DOHH2 (cell line): ENCODE measurements around the gene UBE2I.

ENCODE experiments used
- H3F3A ChIP-seq: fragments of 200-600 bp; sonication (generic), shearing (Covaris generic); 2 replicates; pipeline ENCODE4 v1.6.0; 2016; ENCODE audit warnings: antibody characterized with exemption, mild to moderate bottlenecking; ENCODE audit not compliant: control insufficient read depth, insufficient read depth
- H3K27ac ChIP-seq: fragments of 200-600 bp; sonication (generic); 2 replicates; pipeline ENCODE4 v1.5.1; 2014; ENCODE audit warnings: low read depth, mild to moderate bottlenecking, low read length, moderate library complexity
- H3K27me3 ChIP-seq: fragments of 200-600 bp; sonication (generic); 2 replicates; pipeline ENCODE4 v1.6.1; 2014; ENCODE audit warnings: mild to moderate bottlenecking, low read length, mixed read lengths; ENCODE audit not compliant: control insufficient read depth
- H3K36me3 ChIP-seq: fragments of 200-600 bp; sonication (generic); 2 replicates; pipeline ENCODE4 v1.6.1; 2014; ENCODE audit warnings: mild to moderate bottlenecking, low read length, moderate library complexity, mixed read lengths; ENCODE audit not compliant: control insufficient read depth
- H3K4me1 ChIP-seq: fragments of 200-600 bp; sonication (generic); 2 replicates; pipeline ENCODE4 v1.6.1; 2014; ENCODE audit warnings: mild to moderate bottlenecking, low read length, mixed read lengths; ENCODE audit not compliant: control insufficient read depth
- H3K4me2 ChIP-seq: fragments of 200-600 bp; sonication (generic); 2 replicates; pipeline ENCODE4 v1.6.0; 2014; ENCODE audit warnings: mild to moderate bottlenecking, low read length, moderate library complexity
- H3K4me3 ChIP-seq: fragments of 200-600 bp; sonication (generic); 2 replicates; pipeline ENCODE4 v1.5.1; 2014; ENCODE audit warnings: mild to moderate bottlenecking, low read length, mixed read lengths
- H3K79me2 ChIP-seq: fragments of 200-600 bp; sonication (generic); 2 replicates; pipeline ENCODE4 v1.6.1; 2014; ENCODE audit warnings: mild to moderate bottlenecking, low read length, mixed read lengths; ENCODE audit not compliant: control insufficient read depth
- H3K9me2 ChIP-seq: fragments of 200-600 bp; sonication (generic); replicated peaks from 2 replicates; pipeline ENCODE4 v1.6.1; 2014; ENCODE audit warnings: mild to moderate bottlenecking, low read length, mixed read lengths; ENCODE audit not compliant: control insufficient read depth
- H3K9me3 ChIP-seq: fragments of 200-600 bp; sonication (generic); 2 replicates; pipeline ENCODE4 v1.6.1; 2014; ENCODE audit warnings: antibody characterized with exemption, low read length, mixed read lengths; ENCODE audit not compliant: control insufficient read depth, insufficient read depth
- H4K20me1 ChIP-seq: fragments of 200-600 bp; sonication (generic); 2 replicates; pipeline ENCODE4 v1.6.0; 2014; ENCODE audit warnings: low read depth, mild to moderate bottlenecking, antibody characterized with exemption, low read length, moderate library complexity; ENCODE audit not compliant: control insufficient read depth, insufficient read depth
- EZH2phosphoT487 ChIP-seq: fragments of 200-600 bp; sonication (generic); IDR thresholded peaks from 2 replicates; pipeline ENCODE4 v1.6.1; 2017; ENCODE audit warnings: borderline replicate concordance, mild to moderate bottlenecking, antibody characterized with exemption, low read length, moderate library complexity, mixed read lengths
- TF ChIP-seq, protein P1 (sequence below): fragments of 200-600 bp; sonication (generic); IDR thresholded peaks from one replicate; pipeline ENCODE4 v1.5.1; 2014; ENCODE audit warnings: antibody characterized with exemption, mild to moderate bottlenecking, low read depth, low read length; ENCODE audit not compliant: poor library complexity, severe bottlenecking

Gene UBE2I

DNA sequence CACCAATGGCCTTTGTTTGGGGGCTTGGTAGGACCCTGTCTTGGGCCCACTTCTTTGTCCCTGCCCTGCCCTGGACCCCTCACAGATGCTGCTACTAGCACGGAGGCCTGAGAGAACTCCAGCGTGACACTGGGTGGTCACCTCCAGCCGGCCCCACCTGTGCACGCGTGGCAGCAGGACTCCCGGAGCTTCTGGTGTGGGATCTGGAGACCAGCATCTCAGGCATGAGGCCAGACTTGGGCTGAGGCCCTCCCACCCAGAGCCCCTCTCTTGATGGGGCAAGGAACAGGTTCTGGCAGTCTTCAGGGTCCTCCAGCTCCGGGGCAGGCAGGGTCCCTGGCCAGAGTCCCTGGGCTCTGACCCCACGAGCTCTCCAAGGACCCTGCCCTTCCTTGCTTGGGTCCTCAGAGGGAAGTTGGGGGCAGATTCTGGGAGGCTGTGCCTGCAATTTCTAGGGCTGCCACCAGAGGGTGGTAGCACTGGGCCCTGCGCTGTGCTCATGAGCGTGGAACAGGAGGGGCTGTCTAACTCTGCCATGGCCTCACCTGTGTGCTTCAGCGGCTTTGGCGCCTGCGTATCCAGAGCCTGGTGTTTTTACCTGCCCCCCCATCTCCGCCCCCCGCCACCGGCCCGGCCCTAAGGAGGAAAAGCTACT lies 21.0 kb downstream of the UBE2I start:
- TF ChIP-seq EZH2phosphoT487 = no peak
- TF ChIP-seq, protein P1, sequence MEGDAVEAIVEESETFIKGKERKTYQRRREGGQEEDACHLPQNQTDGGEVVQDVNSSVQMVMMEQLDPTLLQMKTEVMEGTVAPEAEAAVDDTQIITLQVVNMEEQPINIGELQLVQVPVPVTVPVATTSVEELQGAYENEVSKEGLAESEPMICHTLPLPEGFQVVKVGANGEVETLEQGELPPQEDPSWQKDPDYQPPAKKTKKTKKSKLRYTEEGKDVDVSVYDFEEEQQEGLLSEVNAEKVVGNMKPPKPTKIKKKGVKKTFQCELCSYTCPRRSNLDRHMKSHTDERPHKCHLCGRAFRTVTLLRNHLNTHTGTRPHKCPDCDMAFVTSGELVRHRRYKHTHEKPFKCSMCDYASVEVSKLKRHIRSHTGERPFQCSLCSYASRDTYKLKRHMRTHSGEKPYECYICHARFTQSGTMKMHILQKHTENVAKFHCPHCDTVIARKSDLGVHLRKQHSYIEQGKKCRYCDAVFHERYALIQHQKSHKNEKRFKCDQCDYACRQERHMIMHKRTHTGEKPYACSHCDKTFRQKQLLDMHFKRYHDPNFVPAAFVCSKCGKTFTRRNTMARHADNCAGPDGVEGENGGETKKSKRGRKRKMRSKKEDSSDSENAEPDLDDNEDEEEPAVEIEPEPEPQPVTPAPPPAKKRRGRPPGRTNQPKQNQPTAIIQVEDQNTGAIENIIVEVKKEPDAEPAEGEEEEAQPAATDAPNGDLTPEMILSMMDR = peak; percentile 77
- Histone ChIP-seq H3F3A (peaks cover 4% of the 10 kb centered on the region), H3K36me3 (no peaks in the 10 kb centered on the region), H3K27ac (no peak overlapping the region), H3K9me2 (no peaks in the 10 kb centered on the region), H3K4me3 (no peak overlapping the region), H3K4me2 (no peak overlapping the region), H3K4me1 (peaks cover 14% of the 10 kb centered on the region), H3K27me3 (peaks cover 25% of the 10 kb centered on the region), H3K9me3 (peaks cover 7% of the 10 kb centered on the region; the same call in 1 of the 2 replicates), H4K20me1 (no peaks in the 10 kb centered on the region), H3K79me2 (no peaks in the 10 kb centered on the region)

DNA sequence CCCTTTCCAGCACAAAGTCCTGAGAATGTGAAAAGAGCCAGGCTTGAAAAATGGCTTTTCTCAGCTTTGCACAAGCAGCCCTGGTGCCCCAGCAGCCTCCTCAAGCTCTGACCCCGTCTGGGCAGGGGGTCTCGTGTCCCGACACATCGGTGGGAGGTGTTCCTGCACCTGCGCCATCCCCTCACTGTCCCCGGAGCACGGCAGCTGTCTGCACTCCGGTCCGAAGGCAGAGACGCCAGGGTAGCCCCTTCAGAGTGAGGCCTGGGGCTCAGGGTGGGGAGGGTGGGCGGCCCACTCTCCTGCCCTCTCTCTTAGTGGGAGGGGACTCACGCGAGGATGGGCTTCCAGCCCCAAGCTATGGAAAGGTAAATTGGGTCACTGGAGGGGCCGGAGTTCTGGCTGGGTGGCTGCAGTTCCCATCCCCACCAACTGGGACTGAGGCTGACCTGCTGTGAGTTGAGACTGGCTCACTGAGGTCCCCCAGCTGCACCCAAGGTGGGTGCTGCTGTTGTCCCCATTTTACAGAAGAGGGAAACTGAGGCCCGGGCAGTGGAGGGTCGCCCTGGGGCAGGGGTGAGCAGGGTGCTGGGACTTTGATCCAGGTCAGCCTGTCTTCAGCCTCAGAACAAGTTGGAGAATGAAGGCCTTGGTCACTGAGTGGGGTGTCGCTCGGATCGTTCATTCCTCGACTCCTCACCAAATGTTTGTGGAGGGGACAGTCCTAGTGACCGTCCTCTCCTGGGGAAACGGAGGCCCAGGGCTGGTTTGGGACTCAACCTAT lies 21.7 kb downstream of the UBE2I start:
- H3F3A ChIP-seq = peaks cover 4% of the 10 kb centered on the region
- peak overlapping the region; percentile 47 for H3K4me3 ChIP-seq
- peaks cover 32% of the 10 kb centered on the region for H3K27me3 ChIP-seq
- H3K4me2 ChIP-seq = peak overlapping the region; percentile 67
- no peaks in the 10 kb centered on the region for H4K20me1 ChIP-seq
- H3K9me2 ChIP-seq = no peaks in the 10 kb centered on the region
- no peaks in the 10 kb centered on the region for H3K79me2 ChIP-seq
- TF ChIP-seq, protein P1 = no peak
- TF ChIP-seq EZH2phosphoT487 = no peak
- peaks cover 19% of the 10 kb centered on the region for H3K4me1 ChIP-seq
- H3K9me3 ChIP-seq = peaks cover 7% of the 10 kb centered on the region; the same call in 1 of the 2 replicates
- H3K36me3 ChIP-seq = no peaks in the 10 kb centered on the region
- H3K27ac ChIP-seq = no peak overlapping the region

DNA sequence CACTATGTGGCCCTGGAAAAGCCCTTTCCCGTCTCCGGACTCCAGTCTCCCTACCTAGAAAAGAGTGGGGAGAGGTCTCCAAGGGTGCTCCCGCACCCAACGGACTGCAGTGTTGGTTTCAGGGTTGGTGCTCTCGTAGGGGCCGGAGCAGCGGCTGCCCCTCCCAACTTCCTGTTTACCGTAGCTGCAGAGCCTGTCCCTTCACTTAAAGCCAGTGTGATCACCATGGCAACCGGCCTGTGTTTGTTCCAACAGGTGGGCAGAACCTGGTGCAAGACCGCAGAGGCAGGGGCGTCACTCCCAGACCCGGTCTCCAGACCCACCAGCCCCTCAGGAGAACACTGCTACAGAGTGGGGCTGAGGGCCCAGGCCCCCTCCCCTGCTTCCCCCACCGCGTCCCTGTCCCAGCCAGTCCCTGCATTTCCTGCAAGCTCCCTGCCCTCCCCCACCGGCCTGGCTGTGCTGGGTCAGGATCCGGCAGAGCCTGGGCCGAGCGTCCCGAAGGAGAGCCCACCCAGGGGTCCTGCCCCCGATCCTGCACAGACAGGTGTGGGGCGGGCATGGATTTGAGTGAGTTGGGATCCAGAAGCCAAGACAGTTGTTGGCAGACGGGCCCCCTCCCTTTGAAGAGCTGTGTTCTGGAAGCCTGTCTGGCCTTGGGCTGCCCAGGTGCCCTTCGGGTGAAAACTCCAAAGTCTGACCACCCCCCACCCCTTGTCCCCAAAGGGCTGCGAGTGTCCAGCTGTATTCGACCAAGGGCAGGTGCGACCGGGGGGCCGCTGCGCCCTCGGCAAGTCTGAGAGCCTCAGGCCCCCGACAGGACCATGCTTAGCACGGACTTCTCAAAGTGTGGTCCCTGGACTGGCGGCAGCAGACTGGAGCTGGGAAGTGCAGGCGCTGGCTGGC lies 22.5 kb downstream of the UBE2I start:
- Histone ChIP-seq H3K9me3 (peaks cover 7% of the 10 kb centered on the region; the same call in 1 of the 2 replicates), H3K9me2 (no peaks in the 10 kb centered on the region), H3K27ac (no peak overlapping the region), H3K36me3 (no peaks in the 10 kb centered on the region), H3K79me2 (no peaks in the 10 kb centered on the region), H3K27me3 (peaks cover 33% of the 10 kb centered on the region), H3F3A (no peaks in the 10 kb centered on the region), H3K4me2 (peak overlapping the region; percentile 67), H4K20me1 (no peaks in the 10 kb centered on the region), H3K4me1 (peaks cover 19% of the 10 kb centered on the region), H3K4me3 (peak overlapping the region; percentile 47)
- TF ChIP-seq, protein P1 = no peak
- TF ChIP-seq EZH2phosphoT487 = no peak
